Measurements from ENCODE around the gene TIMM17A. TPM values are rescaled to one million over a fixed set of nuclear protein-coding genes. Genes with fewer than 3 reads are reported as not detected.
"Not testable (repeated sequence)": the region's sequence is repeated elsewhere in the genome, so short reads cannot be mapped to it uniquely, and the experiment has no call there.

Gene TIMM17A
- polyA plus RNA-seq, 1 experiment = 104 TPM

DNA sequence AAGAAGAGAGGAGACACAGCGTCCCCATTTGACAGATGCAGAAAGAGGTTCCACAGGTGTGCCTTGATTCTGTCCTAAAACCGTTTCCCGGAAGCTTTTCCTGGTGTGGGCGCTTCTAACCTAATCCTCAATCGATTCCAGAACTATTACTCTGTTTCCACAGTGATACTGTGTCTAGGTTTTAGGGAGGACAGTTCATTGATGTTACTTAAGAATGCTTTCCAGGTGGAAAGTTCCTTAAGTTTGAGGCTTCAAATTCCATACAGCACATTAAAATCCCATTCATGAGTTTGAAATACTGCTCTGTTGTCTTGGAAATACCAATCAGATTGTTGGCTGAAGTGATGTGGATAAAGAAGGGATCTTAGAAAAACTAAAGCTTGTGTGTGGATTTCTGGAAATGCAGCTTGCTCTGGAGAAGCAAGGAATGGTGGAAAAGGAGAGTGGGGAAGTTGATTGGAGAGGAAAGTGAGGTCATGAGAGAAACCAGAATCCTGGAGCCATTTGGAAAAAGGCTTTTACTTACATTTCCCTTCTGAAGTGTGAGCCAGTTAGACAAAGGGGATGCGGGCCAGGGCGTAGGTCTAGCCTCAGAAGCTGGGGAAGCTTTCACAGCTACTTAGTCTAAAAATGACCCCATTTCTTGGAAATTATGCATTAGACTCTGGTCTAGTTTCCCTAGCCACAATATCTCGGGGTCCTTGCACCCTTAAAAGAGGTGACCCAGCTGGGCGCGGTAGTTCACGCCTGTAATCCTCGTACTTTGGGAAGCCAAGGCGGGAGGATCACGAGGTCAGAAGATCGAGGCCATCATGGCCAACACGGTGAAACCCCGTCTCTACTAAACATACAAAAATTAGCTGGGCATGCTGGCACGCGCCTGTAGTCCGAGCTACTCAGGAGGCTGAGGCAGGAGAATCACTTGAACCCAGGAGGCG lies 61.8 kb downstream of the TIMM17A start:
- DNase-seq (ENCODE audit: low read depth, low spot score) = no peak
- Histone ChIP-seq H3K9me3 (ENCODE audit: control insufficient read depth, insufficient read depth, low read length) (no peaks in the 10 kb centered on the region; the same call in 1 of the 2 replicates), H3K27me3 (ENCODE audit: control insufficient read depth, insufficient read depth, low read length) (peaks cover 17% of the 10 kb centered on the region), H3K4me3 (ENCODE audit: low read depth, low read length) (no peak overlapping the region), H3K27ac (ENCODE audit: low read depth, low read length) (no peak overlapping the region)
- POLR2A ChIA-PET = interaction anchor here (0.5 to 1.0 kb wide), 2 partner anchors 18 to 100 kb away, joined by 3 to 5 read pairs; no protein-coding TSS in a partner anchor
- TF ChIP-seq, protein P1, sequence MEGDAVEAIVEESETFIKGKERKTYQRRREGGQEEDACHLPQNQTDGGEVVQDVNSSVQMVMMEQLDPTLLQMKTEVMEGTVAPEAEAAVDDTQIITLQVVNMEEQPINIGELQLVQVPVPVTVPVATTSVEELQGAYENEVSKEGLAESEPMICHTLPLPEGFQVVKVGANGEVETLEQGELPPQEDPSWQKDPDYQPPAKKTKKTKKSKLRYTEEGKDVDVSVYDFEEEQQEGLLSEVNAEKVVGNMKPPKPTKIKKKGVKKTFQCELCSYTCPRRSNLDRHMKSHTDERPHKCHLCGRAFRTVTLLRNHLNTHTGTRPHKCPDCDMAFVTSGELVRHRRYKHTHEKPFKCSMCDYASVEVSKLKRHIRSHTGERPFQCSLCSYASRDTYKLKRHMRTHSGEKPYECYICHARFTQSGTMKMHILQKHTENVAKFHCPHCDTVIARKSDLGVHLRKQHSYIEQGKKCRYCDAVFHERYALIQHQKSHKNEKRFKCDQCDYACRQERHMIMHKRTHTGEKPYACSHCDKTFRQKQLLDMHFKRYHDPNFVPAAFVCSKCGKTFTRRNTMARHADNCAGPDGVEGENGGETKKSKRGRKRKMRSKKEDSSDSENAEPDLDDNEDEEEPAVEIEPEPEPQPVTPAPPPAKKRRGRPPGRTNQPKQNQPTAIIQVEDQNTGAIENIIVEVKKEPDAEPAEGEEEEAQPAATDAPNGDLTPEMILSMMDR (IDR thresholded peaks at IDR 0.05; ENCODE audit: low read depth, low read length) = no peak
- CTCF ChIA-PET = interaction anchor here (0.9 to 13.5 kb wide), 4 partner anchors 9 to 138 kb away, joined by 3 to 163 read pairs (median 6); partner anchors contain the start of gene GPR37L1

DNA sequence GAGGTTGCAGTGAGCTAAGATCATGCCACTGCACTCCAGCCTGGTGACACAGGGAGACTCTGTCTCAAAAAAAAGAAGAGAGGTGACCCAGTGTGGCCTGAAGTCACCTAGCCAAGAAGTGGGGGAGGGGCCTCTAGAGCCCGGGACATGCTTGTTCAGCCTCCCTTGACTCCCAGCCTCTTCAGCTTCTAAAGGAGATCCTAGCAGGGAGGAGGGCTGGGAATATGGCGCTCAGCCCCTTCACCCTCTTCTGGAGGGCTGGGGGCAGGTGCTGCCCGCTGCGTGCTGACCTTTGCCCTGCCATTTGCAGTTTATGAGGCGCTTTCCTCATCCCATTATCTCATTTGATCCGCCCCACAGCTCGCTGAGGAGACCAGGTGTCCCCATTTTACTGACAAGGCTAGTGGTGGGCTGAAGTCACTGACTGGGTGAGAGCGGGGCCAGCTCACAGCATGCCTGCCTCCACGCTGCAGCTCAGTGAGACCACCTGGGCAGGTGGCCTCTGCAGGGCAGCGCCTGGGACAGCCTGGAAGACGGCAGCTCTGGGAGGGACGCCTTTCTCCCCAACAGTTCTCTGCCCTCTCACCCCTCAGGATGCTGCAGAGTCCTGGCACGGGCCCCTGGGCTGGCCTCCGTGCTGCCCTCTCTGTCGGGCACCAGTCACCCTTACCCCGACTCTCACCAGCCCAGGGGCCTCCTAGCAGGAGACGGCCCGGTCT lies 62.6 kb downstream of the TIMM17A start:
- Histone ChIP-seq H3K9me3 (ENCODE audit: control insufficient read depth, insufficient read depth, low read length) (no peaks in the 10 kb centered on the region), H3K4me3 (ENCODE audit: low read depth, low read length) (no peak overlapping the region), H3K27me3 (ENCODE audit: control insufficient read depth, insufficient read depth, low read length) (peaks cover 11% of the 10 kb centered on the region), H3K27ac (ENCODE audit: low read depth, low read length) (no peak overlapping the region)
- no peak for DNase-seq (ENCODE audit: low read depth, low spot score)
- ChIA-PET CTCF (interaction anchor here (0.9 to 13.5 kb wide), 4 partner anchors 10 to 137 kb away, joined by 3 to 163 read pairs (median 6); partner anchors contain the start of gene GPR37L1), POLR2A (no interaction called here)
- TF ChIP-seq, protein P1 (IDR thresholded peaks at IDR 0.05; ENCODE audit: low read depth, low read length) = no peak

DNA sequence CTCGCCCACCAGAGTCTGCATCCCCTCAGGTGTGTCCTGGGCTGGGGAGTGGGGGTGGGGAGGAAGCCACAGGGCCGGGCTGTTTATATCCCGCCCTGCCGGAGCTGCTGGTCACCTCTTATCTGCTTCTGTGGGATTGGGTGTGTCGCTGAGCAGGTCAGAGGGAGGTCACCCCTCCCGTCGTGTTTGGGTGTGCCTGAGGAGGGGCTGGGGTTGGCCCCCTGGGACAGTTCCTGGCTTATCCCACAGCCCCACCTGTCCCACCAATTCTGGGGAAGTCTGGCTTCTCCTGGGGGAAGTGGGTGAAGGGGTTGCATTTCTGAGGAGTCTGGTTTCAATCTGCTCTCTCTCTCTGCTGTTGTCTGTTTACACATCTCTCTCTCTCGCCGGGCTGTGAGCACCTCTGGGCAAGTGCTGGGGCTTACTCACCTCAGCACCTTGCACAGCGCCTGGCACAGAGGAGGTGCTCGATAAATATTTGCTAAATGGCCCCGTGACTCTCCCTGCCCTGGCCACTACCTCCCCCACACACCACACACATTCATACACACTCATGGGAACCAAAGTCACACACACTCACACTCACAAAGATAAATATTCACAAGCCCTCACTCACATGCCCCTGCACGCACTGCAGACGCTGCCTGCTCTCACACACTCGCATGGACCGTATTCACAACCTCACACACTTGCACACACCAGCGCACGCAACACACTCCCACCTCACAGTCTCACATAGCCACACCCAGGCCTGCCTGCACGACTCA lies 63.3 kb downstream of the TIMM17A start:
- no peak overlapping the region for H3K27ac ChIP-seq (ENCODE audit: low read depth, low read length)
- H3K4me3 ChIP-seq (ENCODE audit: low read depth, low read length) = no peak overlapping the region
- ChIA-PET POLR2A (no interaction called here), CTCF (interaction anchor here (0.9 kb wide), 1 partner anchor 11 kb away, joined by 3 read pairs; no protein-coding TSS in a partner anchor)
- DNase-seq (ENCODE audit: low read depth, low spot score) = no peak
- no peaks in the 10 kb centered on the region for H3K9me3 ChIP-seq (ENCODE audit: control insufficient read depth, insufficient read depth, low read length)
- H3K27me3 ChIP-seq (ENCODE audit: control insufficient read depth, insufficient read depth, low read length) = peaks cover 12% of the 10 kb centered on the region
- TF ChIP-seq, protein P1 (IDR thresholded peaks at IDR 0.05; ENCODE audit: low read depth, low read length) = no peak

DNA sequence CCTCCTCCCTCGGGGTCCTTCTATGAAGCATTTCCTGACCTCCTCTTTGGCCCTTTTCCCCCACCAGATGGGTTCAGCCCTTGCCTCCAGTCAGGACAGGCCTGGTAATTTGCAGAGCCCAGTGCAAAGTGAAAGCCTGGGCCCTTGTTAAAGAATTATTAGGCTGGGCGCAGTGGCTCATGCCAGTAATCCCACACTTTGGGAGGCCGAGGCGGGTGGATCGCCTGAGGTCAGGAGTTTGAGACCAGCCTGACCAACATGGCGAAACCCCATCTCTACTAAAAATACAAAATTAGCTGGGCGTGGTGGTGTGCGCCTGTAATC lies 63.9 kb downstream of the TIMM17A start:
- H3K27ac ChIP-seq (ENCODE audit: low read depth, low read length); CTCF ChIA-PET; DNase-seq (ENCODE audit: low read depth, low spot score); H3K9me3 ChIP-seq (ENCODE audit: control insufficient read depth, insufficient read depth, low read length); H3K4me3 ChIP-seq (ENCODE audit: low read depth, low read length); POLR2A ChIA-PET: not testable (repeated sequence)
- peaks cover 12% of the 10 kb centered on the region for H3K27me3 ChIP-seq (ENCODE audit: control insufficient read depth, insufficient read depth, low read length)

Small RNAs within 50 kb of the gene (small RNA-seq; reads per million reads assigned to genes)
- gene MIR6740 (ENCODE audit: insufficient read length, low read depth) = not detected
- not detected for gene RF00156 (ENCODE audit: insufficient read length, low read depth)

Other genes starting within 250 kb of the TIMM17A start
- gene IPO9, start 126.3 kb upstream of the TIMM17A start, polyA plus RNA-seq (2011; rRNA removed) = 55.5 and 57.9 TPM in 2 replicates
- 24.4 and 36.4 TPM in 2 replicates for gene SHISA4, start 66.6 kb upstream of the TIMM17A start, polyA plus RNA-seq (2011; rRNA removed)
- 41.1 and 52.6 TPM in 2 replicates for gene LMOD1, start 9.0 kb upstream of the TIMM17A start, polyA plus RNA-seq (2011; rRNA removed)
- gene RNPEP, start 27.1 kb downstream of the TIMM17A start, polyA plus RNA-seq (2011; rRNA removed) = 86.8 and 89.0 TPM in 2 replicates
- gene ELF3, start 55.1 kb downstream of the TIMM17A start, polyA plus RNA-seq (2011; rRNA removed) = 0.12 and 0.72 TPM in 2 replicates
- not detected in 2 replicates for gene GPR37L1, start 167.4 kb downstream of the TIMM17A start, polyA plus RNA-seq (2011; rRNA removed)
- gene ARL8A, start 189.2 kb downstream of the TIMM17A start, polyA plus RNA-seq (2011; rRNA removed) = 50.9 and 58.0 TPM in 2 replicates
- gene PTPN7, start 205.1 kb downstream of the TIMM17A start, polyA plus RNA-seq (2011; rRNA removed) = not detected in 2 replicates
- not detected in 2 replicates for gene LGR6, start 238.3 kb downstream of the TIMM17A start, polyA plus RNA-seq (2011; rRNA removed)